Mesothelial cell of epicardium (in vitro differentiated cells): Measurements from ENCODE around the gene CAMTA1. TPM values are rescaled to one million over a fixed set of nuclear protein-coding genes. Genes with fewer than 3 reads are reported as not detected.

Experiments used
- DNase-seq, 2 experiments: peaks; one replicate each; pipeline ENCODE4 v3.0.0; 2021; ENCODE audit warnings: low spot score in 2 of 2; ENCODE audit not compliant: unreplicated experiment in 2 of 2
- H3K27ac Mint-ChIP-seq: 2 replicates; pipeline ENCODE4 v1.8.0; 2021; ENCODE audit warnings: mixed read lengths
- H3K27me3 Mint-ChIP-seq: 2 replicates; pipeline ENCODE4 v1.8.0; 2021; ENCODE audit warnings: low read depth, mixed read lengths
- H3K36me3 Mint-ChIP-seq: 2 replicates; pipeline ENCODE4 v1.8.0; 2021; ENCODE audit warnings: mixed read lengths
- H3K4me1 Mint-ChIP-seq: 2 replicates; pipeline ENCODE4 v1.8.0; 2021; ENCODE audit warnings: mixed read lengths
- H3K4me3 Mint-ChIP-seq: 2 replicates; pipeline ENCODE4 v1.8.0; 2021; ENCODE audit warnings: mild to moderate bottlenecking, moderate library complexity, mixed read lengths
- H3K9me3 Mint-ChIP-seq: 2 replicates; pipeline ENCODE4 v1.8.0; 2021; ENCODE audit warnings: mixed read lengths
- CTCF ChIP-seq: fragments of 200-600 bp; sonication (generic); IDR thresholded peaks from one replicate; pipeline ENCODE4 v1.5.0; 2021; ENCODE audit warnings: antibody characterized with exemption; ENCODE audit not compliant: unreplicated experiment
- total RNA-seq: library from RNA; stranded (reverse); gene quantifications from 3 replicates; pipeline ENCODE4 v1.2.1, GENCODE V29; 2021

CAMTA1 gene
- total RNA-seq, 1 donor from 2014 or later: 70.4 TPM

- Mint-ChIP-seq H3K4me1 (peaks cover 3% of the 10 kb centered on the region), H3K9me3 (no peaks in the 10 kb centered on the region), H3K27ac (no peak overlapping the region), H3K27me3 (peaks cover 12% of the 10 kb centered on the region), H3K36me3 (no peaks in the 10 kb centered on the region), H3K4me3 (no peak overlapping the region)
- DNase-seq: no peak
- TF ChIP-seq CTCF: no peak
Observed at GRCh38 chr1:7722670-7723012, 937.4 kb downstream of the CAMTA1 start.

- H3K9me3 Mint-ChIP-seq: no peaks in the 10 kb centered on the region
- DNase-seq: no peak
- no peak for TF ChIP-seq CTCF
- H3K36me3 Mint-ChIP-seq: no peaks in the 10 kb centered on the region
- H3K27me3 Mint-ChIP-seq: peaks cover 3% of the 10 kb centered on the region
- no peak overlapping the region for H3K4me3 Mint-ChIP-seq
- H3K27ac Mint-ChIP-seq: no peak overlapping the region
- peaks cover 3% of the 10 kb centered on the region for H3K4me1 Mint-ChIP-seq
Observed at GRCh38 chr1:7726623-7727022, 941.4 kb downstream of the CAMTA1 start.

- H3K4me3 Mint-ChIP-seq: no peak overlapping the region
- TF ChIP-seq CTCF: no peak
- no peak overlapping the region for H3K27ac Mint-ChIP-seq
- H3K9me3 Mint-ChIP-seq: no peaks in the 10 kb centered on the region
- peaks cover 3% of the 10 kb centered on the region for H3K27me3 Mint-ChIP-seq
- H3K4me1 Mint-ChIP-seq: peaks cover 3% of the 10 kb centered on the region
- DNase-seq: no peak
- no peaks in the 10 kb centered on the region for H3K36me3 Mint-ChIP-seq
Observed at GRCh38 chr1:7727809-7728471, 942.7 kb downstream of the CAMTA1 start.

GRCh38 chr1:7729761-7730160 is 944.5 kb downstream of the CAMTA1 start:
- no peak for TF ChIP-seq CTCF
- no peak overlapping the region for H3K27ac Mint-ChIP-seq
- no peak for DNase-seq
- peaks cover 3% of the 10 kb centered on the region for H3K4me1 Mint-ChIP-seq
- peaks cover 3% of the 10 kb centered on the region for H3K27me3 Mint-ChIP-seq
- no peaks in the 10 kb centered on the region for H3K36me3 Mint-ChIP-seq
- H3K4me3 Mint-ChIP-seq: no peak overlapping the region
- no peaks in the 10 kb centered on the region for H3K9me3 Mint-ChIP-seq

GRCh38 chr1:7732331-7732730 is 947.1 kb downstream of the CAMTA1 start:
- no peak for TF ChIP-seq CTCF

GRCh38 chr1:7733276-7733675 is 948.0 kb downstream of the CAMTA1 start:
- Mint-ChIP-seq H3K9me3 (no peaks in the 10 kb centered on the region), H3K27me3 (peaks cover 3% of the 10 kb centered on the region), H3K4me1 (no peaks in the 10 kb centered on the region), H3K4me3 (no peak overlapping the region), H3K36me3 (peaks cover 3% of the 10 kb centered on the region), H3K27ac (no peak overlapping the region)
- no peak for TF ChIP-seq CTCF
- DNase-seq: no peak

More at GRCh38 chr1:7732331-7732730, 947.1 kb downstream of the CAMTA1 start:
- H3K4me3 Mint-ChIP-seq: no peak overlapping the region
- no peaks in the 10 kb centered on the region for H3K4me1 Mint-ChIP-seq
- peaks cover 3% of the 10 kb centered on the region for H3K27me3 Mint-ChIP-seq
- peaks cover 3% of the 10 kb centered on the region for H3K36me3 Mint-ChIP-seq
- no peak for DNase-seq
- H3K27ac Mint-ChIP-seq: no peak overlapping the region
- no peaks in the 10 kb centered on the region for H3K9me3 Mint-ChIP-seq
